T-helper 17 cell (primary cell): ENCODE data around the gene MICB. TPM values are rescaled to one million over a fixed set of nuclear protein-coding genes. Genes with fewer than 3 reads are reported as not detected.

Experiments
- ATAC-seq: fragments of 150-1000 bp; cut with Tn5 transposase; 2 replicates; pipeline ENCODE4 v1.10.0; 2021; ENCODE audit warnings: mild to moderate bottlenecking, moderate library complexity
- DNase-seq, 3 donors: peaks; one replicate each; pipeline versions ENCODE4 v3.0.0 to v3.0.0-alpha.2; 2020 to 2021
- H3K9me3 ChIP-seq: one replicate; pipeline ENCODE4 v1.7.0; 2013; ENCODE audit warnings: low read length, mild to moderate bottlenecking; ENCODE audit not compliant: control insufficient read depth, poor library complexity, severe bottlenecking
- H3K27ac Mint-ChIP-seq: one replicate; pipeline ENCODE4 v1.8.0; 2022; ENCODE audit warnings: mild to moderate bottlenecking, moderate library complexity, mixed read lengths
- H3K27me3 Mint-ChIP-seq: one replicate; pipeline ENCODE4 v1.8.0; 2022; ENCODE audit warnings: mixed read lengths
- H3K36me3 Mint-ChIP-seq: one replicate; pipeline ENCODE4 v1.8.0; 2022; ENCODE audit warnings: low read depth, mixed read lengths
- H3K4me1 Mint-ChIP-seq: one replicate; pipeline ENCODE4 v1.8.0; 2022; ENCODE audit warnings: mild to moderate bottlenecking, mixed read lengths
- H3K4me3 Mint-ChIP-seq: one replicate; pipeline ENCODE4 v1.8.0; 2022; ENCODE audit warnings: mild to moderate bottlenecking, moderate library complexity, mixed read lengths
- total RNA-seq, 4 donors: library from RNA in 2 of 4; stranded (reverse) in 2 of 4; gene quantifications; one replicate each; pipeline ENCODE4 v1.2.3 and lab custom pipeline; 2022 to 2026

Gene MICB
- total RNA-seq, 2 donors from 2014 or later, result 16.5 to 17.6 TPM

DNA sequence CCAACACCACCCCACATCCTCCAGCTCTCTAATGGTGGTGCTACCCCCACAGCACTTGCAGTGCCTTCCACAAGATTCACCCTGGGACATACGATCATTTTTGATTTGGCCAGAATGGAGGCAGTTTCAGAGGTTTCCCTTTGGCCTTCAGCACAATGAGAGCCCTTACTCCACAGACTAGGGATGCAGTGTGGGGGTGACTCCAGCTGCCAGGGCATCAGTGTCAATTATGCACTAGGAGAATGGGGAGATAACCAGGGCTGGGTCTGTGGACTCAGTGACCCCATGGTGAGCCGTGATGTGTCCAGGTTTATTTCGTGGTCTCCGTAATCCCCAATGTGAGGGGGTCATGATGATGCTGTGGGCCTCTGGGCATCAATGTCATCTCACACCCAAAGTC lies 31.5 kb upstream of the MICB start:
- Mint-ChIP-seq H3K4me1 (peaks cover 87% of the 10 kb centered on the region), H3K27me3 (no peaks in the 10 kb centered on the region), H3K4me3 (peak overlapping the region; percentile 98), H3K27ac (peak overlapping the region; percentile 100), H3K36me3 (peaks cover 13% of the 10 kb centered on the region)
- DNase-seq (no peak), ATAC-seq (no peak)
- H3K9me3 ChIP-seq, result no peaks in the 10 kb centered on the region

DNA sequence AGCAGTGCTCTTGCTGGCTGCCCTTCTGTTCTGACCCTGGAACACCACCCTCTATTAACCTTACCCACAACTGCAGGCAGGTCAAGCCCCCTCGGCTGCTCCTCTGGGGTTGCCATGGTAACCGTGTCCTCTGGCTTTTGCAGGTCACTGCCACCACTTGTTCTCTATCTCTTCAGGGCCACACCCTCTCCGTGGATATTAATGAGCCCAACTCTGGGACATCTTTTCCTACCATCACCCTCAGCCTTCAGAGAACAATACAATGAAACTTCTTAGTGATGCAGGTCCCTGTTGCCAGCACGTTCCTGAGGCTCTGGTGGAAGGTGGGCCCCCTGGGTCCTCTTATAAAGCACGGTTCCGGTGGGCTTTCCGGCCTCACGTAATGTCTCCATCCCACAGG lies 30.8 kb upstream of the MICB start:
- DNase-seq (no peak), ATAC-seq (no peak)
- no peaks in the 10 kb centered on the region for H3K9me3 ChIP-seq
- H3K4me1 Mint-ChIP-seq, result peaks cover 85% of the 10 kb centered on the region
- H3K4me3 Mint-ChIP-seq, result peak overlapping the region; percentile 98
- H3K27ac Mint-ChIP-seq, result peak overlapping the region; percentile 100
- H3K36me3 Mint-ChIP-seq, result peaks cover 15% of the 10 kb centered on the region
- no peaks in the 10 kb centered on the region for H3K27me3 Mint-ChIP-seq

DNA sequence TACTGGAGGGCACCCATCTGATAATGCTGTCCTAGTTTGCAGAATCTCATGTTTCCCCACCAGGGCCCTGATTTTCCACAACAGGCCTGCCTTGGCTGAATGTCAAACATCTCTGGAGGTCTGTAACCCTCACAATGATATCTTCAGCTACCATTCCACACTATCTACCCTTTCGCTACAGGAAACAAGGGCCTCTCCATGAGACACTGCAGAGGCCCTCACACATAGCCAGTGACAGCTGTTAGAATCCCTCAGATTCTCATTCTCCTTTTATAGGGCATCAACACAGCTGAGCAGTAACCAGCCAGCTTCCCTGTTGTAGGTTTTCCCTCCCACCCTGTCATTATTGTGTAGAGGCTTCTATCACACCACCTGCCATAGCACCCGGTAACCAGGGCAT lies 29.6 kb upstream of the MICB start:
- ATAC-seq (no peak), DNase-seq (no peak)
- H3K9me3 ChIP-seq, result no peaks in the 10 kb centered on the region
- Mint-ChIP-seq H3K4me3 (peak overlapping the region; percentile 98), H3K4me1 (peaks cover 81% of the 10 kb centered on the region), H3K27me3 (no peaks in the 10 kb centered on the region), H3K36me3 (peaks cover 12% of the 10 kb centered on the region), H3K27ac (peak overlapping the region; percentile 76)

DNA sequence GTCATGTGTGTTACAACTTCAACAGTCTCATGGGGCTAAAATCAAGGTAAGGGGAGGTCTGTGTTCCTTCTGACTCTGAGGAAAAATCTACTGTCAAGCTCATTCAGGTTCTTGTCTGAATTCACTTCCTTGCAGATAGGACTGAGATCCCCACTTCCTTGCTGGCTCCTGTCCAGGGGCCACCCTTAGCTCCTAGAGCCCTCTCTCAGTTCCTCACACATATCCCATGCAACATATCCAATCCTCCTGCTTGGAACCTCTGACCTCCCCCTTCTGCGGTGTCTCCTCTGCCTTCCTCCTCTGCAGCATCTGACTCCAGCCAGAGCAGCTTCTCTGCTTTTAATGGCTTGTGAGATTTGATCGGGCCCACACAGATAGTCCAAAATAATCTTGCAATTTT lies 27.1 kb upstream of the MICB start:
- Mint-ChIP-seq H3K4me1 (peaks cover 77% of the 10 kb centered on the region), H3K4me3 (no peak overlapping the region), H3K27ac (peak overlapping the region; percentile 90), H3K27me3 (no peaks in the 10 kb centered on the region), H3K36me3 (peaks cover 8% of the 10 kb centered on the region)
- H3K9me3 ChIP-seq, result no peaks in the 10 kb centered on the region
- ATAC-seq (no peak), DNase-seq (no peak)

DNA sequence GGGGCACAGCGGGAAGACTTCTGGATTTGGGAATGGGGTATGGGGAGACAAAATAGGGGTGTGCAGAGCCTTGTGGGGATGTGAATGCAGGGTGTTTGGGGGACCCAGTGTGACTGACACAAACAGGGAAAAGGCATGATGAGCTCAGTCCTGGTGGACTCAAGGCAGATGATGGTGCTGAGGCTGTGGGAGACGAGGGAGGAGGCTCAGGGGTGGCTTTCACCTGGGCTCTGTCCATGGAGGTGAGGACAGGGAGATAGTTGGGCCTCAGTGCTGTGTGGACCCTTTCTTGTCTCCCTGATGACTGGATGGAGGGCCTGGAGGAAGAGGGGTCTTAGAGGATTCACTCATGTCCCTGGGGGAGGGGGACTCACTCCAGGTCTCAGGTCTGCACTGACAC lies 26.2 kb upstream of the MICB start:
- peak overlapping the region; percentile 19 for H3K4me3 Mint-ChIP-seq
- no peak for ATAC-seq
- H3K4me1 Mint-ChIP-seq, result peaks cover 70% of the 10 kb centered on the region

DNA sequence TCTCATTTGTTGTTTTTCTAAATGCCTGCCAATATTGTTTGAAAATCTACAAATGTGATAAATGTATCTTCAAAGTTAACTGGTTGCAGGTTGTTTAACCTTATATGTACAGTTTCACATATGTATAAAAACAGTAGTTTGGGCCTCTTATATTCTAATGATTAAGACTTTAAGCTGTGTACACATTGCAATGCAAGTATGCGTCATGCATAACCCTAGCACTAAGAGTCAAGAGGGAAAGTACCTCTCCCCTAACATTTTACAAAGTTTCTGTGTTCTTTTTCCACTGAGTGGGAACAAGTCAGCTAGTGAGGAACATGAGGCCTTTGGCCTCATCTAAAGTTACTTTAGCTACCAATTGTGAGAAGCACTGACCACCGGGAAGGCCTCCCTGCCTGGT lies 25.7 kb upstream of the MICB start:
- H3K4me3 Mint-ChIP-seq, result no peak overlapping the region
- peak overlapping the region; percentile 90 for H3K27ac Mint-ChIP-seq
- no peaks in the 10 kb centered on the region for H3K9me3 ChIP-seq
- peaks cover 65% of the 10 kb centered on the region for H3K4me1 Mint-ChIP-seq
- peaks cover 8% of the 10 kb centered on the region for H3K36me3 Mint-ChIP-seq
- no peaks in the 10 kb centered on the region for H3K27me3 Mint-ChIP-seq
- DNase-seq (no peak), ATAC-seq (no peak)

More for the DNA sequence above, 26.2 kb upstream of the MICB start:
- H3K9me3 ChIP-seq, result no peaks in the 10 kb centered on the region
- Mint-ChIP-seq H3K27ac (peak overlapping the region; percentile 90), H3K36me3 (peaks cover 8% of the 10 kb centered on the region), H3K27me3 (no peaks in the 10 kb centered on the region)
- no peak for DNase-seq

DNA sequence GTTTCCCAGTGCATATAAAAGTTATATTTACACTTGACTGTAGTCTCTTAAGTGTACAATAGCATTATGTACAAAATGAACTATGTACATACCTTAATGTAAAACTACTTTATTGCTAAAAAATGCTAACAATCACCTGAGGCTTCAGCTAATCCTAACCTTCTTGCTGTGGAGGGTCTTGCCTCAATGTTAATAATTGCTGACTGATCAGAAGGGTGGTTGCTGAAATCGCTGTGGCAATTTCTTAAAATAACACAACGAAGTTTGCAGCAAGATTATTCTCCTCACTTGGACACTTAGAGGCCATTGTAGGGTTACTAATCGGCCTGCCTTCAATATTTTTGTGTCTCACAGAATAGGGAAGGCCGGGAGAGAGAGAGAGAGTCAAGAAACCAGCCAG lies 24.7 kb upstream of the MICB start:
- no peaks in the 10 kb centered on the region for H3K9me3 ChIP-seq
- no peaks in the 10 kb centered on the region for H3K27me3 Mint-ChIP-seq
- H3K36me3 Mint-ChIP-seq, result peaks cover 8% of the 10 kb centered on the region
- no peak overlapping the region for H3K4me3 Mint-ChIP-seq
- peaks cover 60% of the 10 kb centered on the region for H3K4me1 Mint-ChIP-seq
- no peak for DNase-seq
- peak overlapping the region; percentile 78 for H3K27ac Mint-ChIP-seq
- no peak for ATAC-seq

DNA sequence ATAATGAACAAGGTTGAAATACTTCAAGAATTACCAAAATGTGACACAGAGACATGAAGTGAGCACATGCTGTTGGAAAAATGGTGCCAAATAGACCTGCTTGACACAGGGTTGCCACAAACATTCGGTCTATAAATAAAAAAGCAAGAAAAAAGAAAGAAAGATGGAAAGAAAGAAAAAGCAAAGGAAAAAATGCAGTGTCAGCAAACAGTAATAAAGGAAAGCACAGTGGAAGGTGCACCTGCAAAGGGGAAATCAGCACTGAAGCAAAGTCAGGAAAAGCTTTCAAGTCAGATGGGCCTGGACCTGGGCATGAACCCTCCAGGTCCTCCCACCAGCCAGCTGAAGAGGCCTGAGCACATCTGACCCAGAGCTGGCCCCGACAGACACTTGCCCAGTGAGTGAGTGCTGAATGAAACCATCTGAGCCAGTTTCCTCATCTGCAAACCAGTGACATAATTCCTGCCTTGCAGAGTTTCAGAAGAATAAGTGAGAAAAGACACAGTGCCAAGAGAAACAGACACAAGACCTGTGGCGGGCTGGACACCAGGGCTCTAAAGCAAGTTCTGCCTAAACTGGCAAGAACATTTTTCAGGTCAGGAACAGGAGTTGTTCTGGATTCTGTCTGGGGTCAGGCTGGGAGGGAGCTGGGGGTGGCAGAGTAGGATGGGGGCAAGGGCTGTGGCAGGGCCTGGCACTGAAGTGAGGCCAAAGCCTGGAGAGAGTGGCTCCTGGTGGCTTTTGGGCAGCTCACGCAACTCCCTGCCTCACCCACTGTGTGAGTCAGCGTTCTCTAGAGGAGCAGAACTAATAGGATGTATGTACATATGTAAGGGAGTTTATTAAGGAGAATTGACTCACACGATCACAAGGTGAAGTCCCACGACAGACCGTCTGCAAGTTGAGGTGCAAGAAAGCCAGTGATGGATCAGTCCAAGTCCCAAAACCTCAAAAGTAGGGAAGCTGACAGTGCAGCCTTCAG lies 23.9 kb upstream of the MICB start:
- DNase-seq, result no peak
- H3K4me3 Mint-ChIP-seq, result peak overlapping the region; percentile 15
- peaks cover 8% of the 10 kb centered on the region for H3K36me3 Mint-ChIP-seq
- H3K9me3 ChIP-seq, result no peaks in the 10 kb centered on the region
- ATAC-seq, result no peak
- peak overlapping the region; percentile 78 for H3K27ac Mint-ChIP-seq
- no peaks in the 10 kb centered on the region for H3K27me3 Mint-ChIP-seq
- H3K4me1 Mint-ChIP-seq, result peaks cover 56% of the 10 kb centered on the region

DNA sequence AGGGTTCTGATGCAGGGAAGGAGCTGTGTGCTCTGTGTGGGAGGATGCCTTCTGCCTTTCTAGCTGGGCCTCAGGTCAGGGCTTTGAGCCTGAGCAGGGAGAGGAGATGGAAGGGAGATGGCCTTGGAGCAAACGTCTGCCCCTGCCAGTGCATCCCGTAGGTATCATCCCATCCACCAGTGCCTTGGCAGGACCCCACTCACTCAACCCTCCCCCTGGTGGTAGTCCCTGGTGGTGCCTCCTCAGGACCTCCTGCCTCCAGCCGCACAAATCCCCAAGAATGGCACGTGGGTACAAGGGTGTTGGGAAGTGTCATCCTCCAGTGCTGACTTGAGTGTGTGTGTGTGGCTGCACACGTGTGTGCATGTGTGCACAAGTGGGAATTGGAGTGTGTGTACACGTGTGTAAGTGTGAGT lies 23.1 kb upstream of the MICB start:
- Mint-ChIP-seq H3K4me1 (peaks cover 51% of the 10 kb centered on the region), H3K27ac (no peak overlapping the region), H3K36me3 (peaks cover 8% of the 10 kb centered on the region), H3K27me3 (no peaks in the 10 kb centered on the region), H3K4me3 (no peak overlapping the region)
- DNase-seq (no peak), ATAC-seq (peak; percentile 24)
- no peaks in the 10 kb centered on the region for H3K9me3 ChIP-seq

DNA sequence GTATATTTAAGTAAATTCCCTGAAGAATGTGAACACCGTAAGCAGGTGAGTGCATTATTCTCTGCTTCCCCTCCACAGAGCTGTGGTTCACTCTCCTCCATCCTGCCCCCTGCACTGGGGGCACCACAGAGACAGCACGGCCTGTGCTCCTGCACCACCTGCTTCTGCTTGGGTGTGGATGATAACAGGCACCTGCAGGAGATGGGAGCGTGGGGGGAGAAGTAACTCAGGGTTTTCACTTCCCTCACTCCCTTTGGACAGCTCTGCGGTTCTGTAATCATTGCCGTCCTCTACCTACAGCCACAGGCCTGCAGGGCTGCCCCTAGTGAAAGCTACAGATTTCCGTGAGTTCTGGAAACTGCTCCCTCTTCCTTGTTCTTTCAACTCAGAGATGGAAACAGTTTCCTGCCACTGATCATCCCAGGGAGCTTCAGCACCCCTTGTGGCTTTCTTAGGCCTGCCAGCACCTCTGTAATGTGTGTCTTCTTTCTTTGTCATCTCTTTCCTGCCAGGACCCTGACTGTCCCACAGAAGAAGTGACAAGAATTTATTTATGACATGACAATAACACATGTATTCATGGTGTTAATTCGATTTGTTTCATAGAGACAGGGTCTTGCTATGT lies 21.3 kb upstream of the MICB start:
- ATAC-seq, result no peak
- DNase-seq, result no peak
- Mint-ChIP-seq H3K36me3 (peaks cover under 1% of the 10 kb centered on the region), H3K27ac (peak overlapping the region; percentile 77), H3K27me3 (no peaks in the 10 kb centered on the region), H3K4me3 (no peak overlapping the region), H3K4me1 (peaks cover 33% of the 10 kb centered on the region)
- H3K9me3 ChIP-seq, result no peaks in the 10 kb centered on the region

DNA sequence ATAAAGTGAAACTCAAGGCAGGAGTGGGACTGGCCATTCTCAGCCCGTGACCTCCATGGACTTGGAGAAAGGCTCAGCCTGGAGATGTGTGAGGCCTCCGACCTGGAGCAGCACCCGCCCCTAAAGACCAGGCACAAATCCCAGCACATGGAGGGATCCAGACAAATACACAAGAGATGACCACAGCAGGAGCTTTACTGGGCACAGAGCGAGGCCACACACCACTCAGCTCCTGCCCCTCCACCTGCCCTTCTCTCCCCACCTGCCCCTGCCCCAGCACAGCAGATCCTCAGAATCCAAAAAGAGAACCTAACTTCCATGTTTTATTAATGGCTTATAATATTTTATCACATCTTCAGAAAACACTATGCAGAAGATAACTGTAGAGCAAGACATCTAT lies 20.4 kb upstream of the MICB start:
- H3K27ac Mint-ChIP-seq, result peak overlapping the region; percentile 77
- no peaks in the 10 kb centered on the region for H3K36me3 Mint-ChIP-seq
- no peaks in the 10 kb centered on the region for H3K27me3 Mint-ChIP-seq
- DNase-seq (no peak), ATAC-seq (no peak)
- H3K9me3 ChIP-seq, result no peaks in the 10 kb centered on the region
- H3K4me3 Mint-ChIP-seq, result peak overlapping the region; percentile 43
- peaks cover 31% of the 10 kb centered on the region for H3K4me1 Mint-ChIP-seq

DNA sequence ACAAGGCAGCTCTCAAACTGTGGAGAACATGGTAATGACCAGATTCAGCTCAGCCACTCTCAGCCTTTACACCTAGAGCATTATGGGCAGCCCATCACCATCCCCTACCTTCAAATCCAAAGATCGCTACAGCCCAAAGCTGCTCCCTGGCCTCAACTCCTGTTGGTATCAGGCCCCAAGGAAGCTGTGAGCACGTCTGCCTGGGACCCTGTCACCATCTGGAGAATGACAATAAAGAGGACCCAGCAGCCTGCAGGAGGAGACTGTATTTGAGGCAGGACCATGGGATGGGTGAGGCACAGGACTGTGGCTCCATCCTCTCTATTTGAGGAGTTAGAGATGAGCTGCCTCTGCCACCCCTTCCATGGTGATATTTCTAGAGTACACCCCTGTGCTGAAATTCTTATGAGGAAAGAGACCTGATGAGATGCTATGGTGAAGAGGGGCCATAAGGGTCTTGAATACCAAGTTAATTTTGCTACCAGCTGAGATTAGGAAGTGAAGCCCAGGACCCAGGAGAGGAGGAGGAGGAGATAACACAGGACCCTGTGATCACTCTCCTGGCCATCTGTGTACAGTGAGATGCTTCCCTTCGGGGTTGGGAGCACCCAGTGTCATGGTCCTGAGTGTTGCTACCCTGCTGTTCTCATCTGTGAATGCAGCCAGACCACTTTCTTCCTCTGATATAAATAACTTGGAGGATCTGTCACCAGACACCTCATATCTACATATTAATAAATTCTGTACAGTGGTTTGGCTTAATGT lies 19.6 kb upstream of the MICB start:
- peak overlapping the region; percentile 77 for H3K27ac Mint-ChIP-seq
- H3K4me1 Mint-ChIP-seq, result peaks cover 25% of the 10 kb centered on the region
- no peak overlapping the region for H3K4me3 Mint-ChIP-seq
- DNase-seq (no peak), ATAC-seq (no peak)
- H3K9me3 ChIP-seq, result no peaks in the 10 kb centered on the region
- H3K36me3 Mint-ChIP-seq, result no peaks in the 10 kb centered on the region
- H3K27me3 Mint-ChIP-seq, result no peaks in the 10 kb centered on the region
